ENCODE data around the gene CLDND2. TPM values are rescaled to one million over a fixed set of nuclear protein-coding genes. Genes with fewer than 3 reads are reported as not detected.

CLDND2 gene
- total and polyA plus RNA-seq, 4 donors, result 0.22 to 3.0 TPM; not detected in 2

- TF ChIP-seq MAX (IDR thresholded peaks at IDR 0.05), result no peak
Measured at GRCh38 chr19:51389143-51389542, 20.3 kb upstream of the CLDND2 start (continued).

GRCh38 chr19:51387924-51388389 lies 19.2 kb upstream of the CLDND2 start, which contains the start of gene LIM2:
Gene LIM2 (minus strand): TSS chr19:51387974. CDS start chr19:51387443, 531 bp downstream.
- TF ChIP-seq RXRA (IDR thresholded peaks at IDR 0.05) (no peak), FOXA2 (IDR thresholded peaks at IDR 0.05) (no peak), JUND (IDR thresholded peaks at IDR 0.05) (no peak), YY1 (IDR thresholded peaks at IDR 0.05) (no peak), HNF4G (IDR thresholded peaks at IDR 0.05) (no peak), CTCF (IDR thresholded peaks at IDR 0.05; ENCODE audit: low read depth, low read length, missing input control) (no peak), FOXA1 (IDR thresholded peaks at IDR 0.05) (no peak), NR2F2 (IDR thresholded peaks at IDR 0.05) (no peak), HNF4A (conservative IDR thresholded peaks at IDR 0.05) (no peak), GABPA (IDR thresholded peaks at IDR 0.05 in 1 of 2, conservative IDR thresholded peaks at IDR 0.05 in 1 of 2) (no peak), ATF3 (IDR thresholded peaks at IDR 0.05) (no peak), TAF1 (conservative IDR thresholded peaks at IDR 0.05) (no peak), SP1 (IDR thresholded peaks at IDR 0.05) (no peak), RAD21 (IDR thresholded peaks at IDR 0.05) (no peak), EGR1 (IDR thresholded peaks at IDR 0.05; ENCODE audit: low read depth in 2 of 2) (no peak)
- H3K27ac ChIP-seq (ENCODE audit: low read depth in 1 of 2, low read length in 2 of 2), result no peak within 1 kb of the TSS

GRCh38 chr19:51386882-51387520 lies 18.2 kb upstream of the CLDND2 start:
- Histone ChIP-seq H3K36me3 (ENCODE audit: control insufficient read depth in 4 of 4, insufficient read depth in 3 of 4, low read depth in 1 of 4, low read length in 3 of 4) (no peaks in the 10 kb centered on the region), H3K9me3 (ENCODE audit: control insufficient read depth in 4 of 4, low read length in 3 of 4) (no peaks in the 10 kb centered on the region), H3K4me3 (ENCODE audit: low read depth in 1 of 3, low read length in 3 of 3) (no peak overlapping the region), H3K4me1 (ENCODE audit: control insufficient read depth in 4 of 4, insufficient read depth in 4 of 4, low read length in 3 of 4) (no peaks in the 10 kb centered on the region), H3K9ac (ENCODE audit: low read depth in 1 of 2, low read length in 2 of 2) (no peak overlapping the region), H3K27ac (ENCODE audit: low read depth in 1 of 2, low read length in 2 of 2) (no peak overlapping the region), H3K27me3 (ENCODE audit: control insufficient read depth in 4 of 4, insufficient read depth in 4 of 4, low read length in 3 of 4) (no peaks in the 10 kb centered on the region)
- TF ChIP-seq TAF1 (conservative IDR thresholded peaks at IDR 0.05) (no peak), CTCF (IDR thresholded peaks at IDR 0.05; ENCODE audit: low read depth, low read length, missing input control) (no peak), RAD21 (IDR thresholded peaks at IDR 0.05) (no peak), REST (IDR thresholded peaks at IDR 0.05) (no peak), FOXA1 (IDR thresholded peaks at IDR 0.05) (no peak)
- 87% methylated on average over 14 of the region's 14 CpGs for WGBS
- DNase-seq (ENCODE audit: low spot score), result no peak

More at GRCh38 chr19:51387924-51388389, 19.2 kb upstream of the CLDND2 start, which contains the start of gene LIM2:
- H3K27me3 ChIP-seq (ENCODE audit: control insufficient read depth in 4 of 4, insufficient read depth in 4 of 4, low read length in 3 of 4), result no peaks in the 10 kb centered on the region
- H3K4me3 ChIP-seq (ENCODE audit: low read depth in 1 of 3, low read length in 3 of 3), result no peak within 1 kb of the TSS
- H3K36me3 ChIP-seq (ENCODE audit: control insufficient read depth in 4 of 4, insufficient read depth in 3 of 4, low read depth in 1 of 4, low read length in 3 of 4), result no peaks in the 10 kb centered on the region
- DNase-seq (ENCODE audit: low spot score), result no peak
- H3K9ac ChIP-seq (ENCODE audit: low read depth in 1 of 2, low read length in 2 of 2), result no peak within 1 kb of the TSS
- H3K9me3 ChIP-seq (ENCODE audit: control insufficient read depth in 4 of 4, low read length in 3 of 4), result no peaks in the 10 kb centered on the region
- no peaks in the 10 kb centered on the region for H3K4me1 ChIP-seq (ENCODE audit: control insufficient read depth in 4 of 4, insufficient read depth in 4 of 4, low read length in 3 of 4)
- WGBS, result 89% methylated on average over 15 of the region's 15 CpGs
